ENCODE data around the gene DYNC1I1.

Gene DYNC1I1

DNA sequence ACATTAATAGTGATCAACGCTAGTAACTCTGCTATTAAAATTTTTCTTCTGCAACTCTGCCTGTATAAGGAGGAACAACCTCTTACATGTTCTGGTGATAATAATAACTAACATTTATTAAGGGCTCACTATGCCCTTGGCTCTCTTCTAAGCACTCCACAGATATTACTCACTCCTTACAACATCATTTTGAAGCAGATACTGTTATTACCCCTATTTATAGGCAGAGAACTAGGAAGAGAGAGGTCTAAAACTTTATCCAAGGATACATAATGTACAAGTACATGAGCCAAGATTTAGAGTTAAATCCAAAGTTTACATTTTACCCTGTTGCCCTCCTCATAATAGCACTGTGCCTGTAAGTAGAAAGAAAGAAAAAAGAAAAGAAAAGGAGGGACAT, 205.6 kb downstream of the DYNC1I1 start:
- DNase-seq (ENCODE audit: low read depth, low spot score), result no peak
- POLR2A ChIA-PET, result no interaction called here
- no peak overlapping the region for H3K4me3 ChIP-seq (ENCODE audit: low read depth, low read length)
- CTCF ChIA-PET, result no interaction called here
- TF ChIP-seq, protein P1, sequence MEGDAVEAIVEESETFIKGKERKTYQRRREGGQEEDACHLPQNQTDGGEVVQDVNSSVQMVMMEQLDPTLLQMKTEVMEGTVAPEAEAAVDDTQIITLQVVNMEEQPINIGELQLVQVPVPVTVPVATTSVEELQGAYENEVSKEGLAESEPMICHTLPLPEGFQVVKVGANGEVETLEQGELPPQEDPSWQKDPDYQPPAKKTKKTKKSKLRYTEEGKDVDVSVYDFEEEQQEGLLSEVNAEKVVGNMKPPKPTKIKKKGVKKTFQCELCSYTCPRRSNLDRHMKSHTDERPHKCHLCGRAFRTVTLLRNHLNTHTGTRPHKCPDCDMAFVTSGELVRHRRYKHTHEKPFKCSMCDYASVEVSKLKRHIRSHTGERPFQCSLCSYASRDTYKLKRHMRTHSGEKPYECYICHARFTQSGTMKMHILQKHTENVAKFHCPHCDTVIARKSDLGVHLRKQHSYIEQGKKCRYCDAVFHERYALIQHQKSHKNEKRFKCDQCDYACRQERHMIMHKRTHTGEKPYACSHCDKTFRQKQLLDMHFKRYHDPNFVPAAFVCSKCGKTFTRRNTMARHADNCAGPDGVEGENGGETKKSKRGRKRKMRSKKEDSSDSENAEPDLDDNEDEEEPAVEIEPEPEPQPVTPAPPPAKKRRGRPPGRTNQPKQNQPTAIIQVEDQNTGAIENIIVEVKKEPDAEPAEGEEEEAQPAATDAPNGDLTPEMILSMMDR (IDR thresholded peaks at IDR 0.05; ENCODE audit: insufficient read depth, low read length, missing control alignments), result no peak

DNA sequence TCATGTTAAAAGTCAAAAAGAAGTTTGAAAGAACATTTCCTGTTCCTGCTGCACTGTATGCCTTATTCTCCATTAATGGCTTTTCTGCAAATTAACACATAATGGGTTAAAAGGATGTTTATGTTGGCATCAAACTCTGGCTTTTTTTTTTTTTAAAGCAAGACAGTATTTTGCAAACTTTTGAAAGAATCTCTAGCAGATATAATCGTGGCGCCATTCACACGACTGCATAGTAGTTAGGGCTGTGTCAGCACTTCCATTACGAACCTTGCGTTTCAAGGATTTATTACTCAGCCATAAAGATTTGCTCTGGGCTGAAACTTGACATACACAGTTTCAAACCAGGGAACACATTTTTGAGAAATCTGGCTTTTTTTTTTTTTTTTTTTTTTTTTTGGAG, 207.8 kb downstream of the DYNC1I1 start:
- CTCF ChIA-PET, result no interaction called here
- POLR2A ChIA-PET, result no interaction called here
- no peak for DNase-seq (ENCODE audit: low read depth, low spot score)

DNA sequence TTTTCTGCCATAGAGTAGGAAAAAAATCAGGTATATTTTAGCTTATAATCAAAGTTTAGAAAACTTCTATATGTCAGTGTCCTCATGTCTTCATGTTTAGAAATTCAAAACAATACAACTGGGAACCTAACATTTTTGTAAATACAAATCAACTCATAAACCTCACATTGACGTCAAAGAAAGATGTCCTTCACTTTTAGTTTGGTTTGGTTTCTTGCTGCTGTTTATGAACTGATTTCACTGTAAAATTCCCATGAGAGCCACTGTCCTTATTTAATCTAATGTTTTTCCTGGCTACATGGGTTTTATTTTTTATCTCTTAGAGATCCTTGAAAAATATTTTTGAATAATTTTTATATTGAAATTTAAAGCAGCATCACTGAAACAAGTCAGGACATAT, 208.4 kb downstream of the DYNC1I1 start:
- ChIA-PET POLR2A (no interaction called here), CTCF (no interaction called here)
- no peak for DNase-seq (ENCODE audit: low read depth, low spot score)
- TF ChIP-seq, protein P1 (IDR thresholded peaks at IDR 0.05; ENCODE audit: insufficient read depth, low read length, missing control alignments), result no peak
- no peak overlapping the region for H3K4me3 ChIP-seq (ENCODE audit: low read depth, low read length)

More for the DNA sequence above, 207.8 kb downstream of the DYNC1I1 start:
- TF ChIP-seq, protein P1 (IDR thresholded peaks at IDR 0.05; ENCODE audit: insufficient read depth, low read length, missing control alignments), result no peak
- H3K4me3 ChIP-seq (ENCODE audit: low read depth, low read length), result no peak overlapping the region

DNA sequence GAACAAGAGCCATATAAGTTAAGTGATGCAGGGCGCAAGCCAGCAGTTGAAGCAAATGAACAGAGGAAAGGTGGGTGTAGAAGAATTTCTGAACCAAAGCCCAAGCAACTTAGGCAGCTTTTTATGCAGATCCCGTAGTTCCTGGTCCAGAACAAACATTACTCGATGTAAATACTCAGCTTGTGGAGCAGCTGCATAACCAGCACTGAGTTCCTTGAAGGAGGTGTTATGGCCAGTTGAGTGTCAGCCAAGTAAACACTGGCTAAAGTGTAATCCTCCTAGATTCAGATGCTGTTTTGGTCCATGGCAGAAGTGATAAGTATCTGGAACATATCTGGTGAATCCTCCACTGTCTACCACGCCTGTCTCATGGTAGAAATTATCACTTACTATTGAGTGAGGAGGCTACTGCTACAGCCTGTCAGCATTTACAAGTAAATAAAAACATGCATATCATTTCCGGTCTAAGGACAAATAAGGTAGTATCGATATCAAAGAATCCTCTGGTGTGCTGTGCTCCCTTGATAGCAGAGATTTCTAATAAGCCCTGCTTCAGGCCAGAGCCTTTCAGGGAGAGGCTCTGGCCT, 213.9 kb downstream of the DYNC1I1 start:
- ChIA-PET POLR2A (no interaction called here), CTCF (no interaction called here)
- H3K4me3 ChIP-seq (ENCODE audit: low read depth, low read length), result no peak overlapping the region
- DNase-seq (ENCODE audit: low read depth, low spot score), result no peak
- TF ChIP-seq, protein P1 (IDR thresholded peaks at IDR 0.05; ENCODE audit: insufficient read depth, low read length, missing control alignments), result no peak

DNA sequence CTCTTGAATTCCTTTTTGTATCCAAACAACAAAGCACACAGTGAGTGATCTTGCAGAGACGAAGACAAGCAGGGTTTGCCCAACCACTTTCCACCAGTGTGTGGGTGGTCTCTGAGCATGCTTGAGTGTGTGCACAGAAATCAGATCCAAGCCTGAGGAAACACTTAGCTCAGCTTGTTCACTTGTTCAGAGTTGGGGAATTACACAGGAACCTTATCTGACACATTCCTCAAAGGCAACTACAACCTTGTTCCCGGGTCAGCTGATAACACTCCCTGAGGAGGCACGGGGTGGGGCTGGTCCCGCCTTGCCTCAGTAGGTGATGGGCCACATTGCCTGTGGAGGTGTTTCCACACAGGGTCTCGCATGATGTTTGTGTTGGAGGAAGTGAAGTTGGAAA, 216.9 kb downstream of the DYNC1I1 start:
- ChIA-PET CTCF (no interaction called here), POLR2A (no interaction called here)
- no peak for DNase-seq (ENCODE audit: low read depth, low spot score)
- H3K4me3 ChIP-seq (ENCODE audit: low read depth, low read length), result no peak overlapping the region
- TF ChIP-seq, protein P1 (IDR thresholded peaks at IDR 0.05; ENCODE audit: insufficient read depth, low read length, missing control alignments), result no peak

DNA sequence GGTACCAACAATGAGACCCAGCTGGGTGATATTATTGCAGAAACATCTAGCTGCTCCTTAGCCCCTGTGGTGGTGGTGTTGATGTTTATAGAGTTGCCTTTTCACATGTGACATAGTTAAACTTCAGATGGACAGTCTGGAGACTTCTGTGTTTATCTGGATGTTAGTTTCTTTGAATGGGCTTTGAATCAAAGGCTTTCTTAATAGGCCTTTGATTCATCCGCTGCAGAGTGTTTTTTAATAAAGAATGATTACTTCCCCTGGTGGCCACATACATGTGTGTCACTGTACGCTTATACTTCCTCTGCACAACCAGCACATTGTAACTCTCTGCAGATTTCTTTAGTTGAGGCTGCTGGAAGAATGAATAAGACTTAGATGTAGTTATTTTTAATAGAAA, 221.0 kb downstream of the DYNC1I1 start:
- no peak for DNase-seq (ENCODE audit: low read depth, low spot score)
- TF ChIP-seq, protein P1 (IDR thresholded peaks at IDR 0.05; ENCODE audit: insufficient read depth, low read length, missing control alignments), result no peak
- no peak overlapping the region for H3K4me3 ChIP-seq (ENCODE audit: low read depth, low read length)
- POLR2A ChIA-PET, result no interaction called here
- CTCF ChIA-PET, result no interaction called here
